SK-N-SH treated with all-trans-retinoic acid at 6 μM for 48 hours (cell line): Measurements from ENCODE around the gene ADGRB3.

ENCODE experiments used
- ATAC-seq: fragments of 200-7000 bp; cut with Tn5 transposase; 3 replicates; pipeline ENCODE4 v1.9.1; 2020; ENCODE audit warnings: mild to moderate bottlenecking, moderate library complexity
- ARNTL ChIP-seq: fragments of 450-650 bp; formaldehyde crosslinking; IDR thresholded peaks from 2 replicates; pipeline ENCODE4 v1.5.0; 2020; ENCODE audit warnings: low read depth, mild to moderate bottlenecking, moderate library complexity, borderline replicate concordance
- BACH2 ChIP-seq: fragments of 250-450 bp; sonication (Bioruptor Pico); IDR thresholded peaks from 2 replicates; pipeline ENCODE4 v1.9.0; 2021; ENCODE audit warnings: mild to moderate bottlenecking, borderline replicate concordance
- CREB5 ChIP-seq: fragments of 250-450 bp; sonication (Bioruptor Pico); IDR thresholded peaks from 2 replicates; pipeline ENCODE4 v1.5.1; 2020; ENCODE audit warnings: low read depth, mild to moderate bottlenecking, moderate library complexity
- CSDC2 ChIP-seq: fragments of 250-450 bp; sonication (Bioruptor Pico); IDR thresholded peaks from 2 replicates; pipeline ENCODE4 v1.5.0; 2020; ENCODE audit warnings: mild to moderate bottlenecking, moderate library complexity
- CSRNP3 ChIP-seq: fragments of 250-450 bp; sonication (Bioruptor Pico); IDR thresholded peaks from 2 replicates; pipeline ENCODE4 v1.5.1; 2021; ENCODE audit warnings: mild to moderate bottlenecking, moderate library complexity
- ESRRG ChIP-seq: fragments of 250-450 bp; sonication (Bioruptor Pico); IDR thresholded peaks from 2 replicates; pipeline ENCODE4 v1.6.1; 2021; ENCODE audit warnings: mild to moderate bottlenecking
- GLIS3 ChIP-seq: fragments of 250-450 bp; sonication (Bioruptor Pico); IDR thresholded peaks from 2 replicates; pipeline ENCODE4 v1.5.0; 2020; ENCODE audit warnings: mild to moderate bottlenecking, moderate library complexity
- ISL1 ChIP-seq: fragments of 250-450 bp; sonication (Bioruptor Pico); IDR thresholded peaks from 2 replicates; pipeline ENCODE4 v2.1.2; 2022; ENCODE audit warnings: mild to moderate bottlenecking, moderate library complexity
- OSR1 ChIP-seq: fragments of 250-450 bp; sonication (Bioruptor Pico); IDR thresholded peaks from 2 replicates; pipeline ENCODE4 v1.8.0; 2022; ENCODE audit warnings: moderate library complexity, mild to moderate bottlenecking, inconsistent platforms
- PATZ1 ChIP-seq: fragments of 250-450 bp; sonication (Bioruptor Pico); IDR thresholded peaks from 2 replicates; pipeline ENCODE4 v1.8.0; 2020; ENCODE audit warnings: mild to moderate bottlenecking, moderate library complexity, borderline replicate concordance
- PPARA ChIP-seq: fragments of 250-450 bp; sonication (Bioruptor Pico); IDR thresholded peaks from 2 replicates; pipeline ENCODE4 v1.5.0; 2020; ENCODE audit warnings: mild to moderate bottlenecking, borderline replicate concordance
- RARB ChIP-seq: fragments of 250-450 bp; sonication (Bioruptor Pico); IDR thresholded peaks from 2 replicates; pipeline ENCODE4 v1.8.0; 2021; ENCODE audit warnings: mild to moderate bottlenecking, moderate library complexity
- TCF4 ChIP-seq: fragments of 250-450 bp; sonication (Bioruptor Pico); IDR thresholded peaks from 2 replicates; pipeline ENCODE4 v1.8.0; 2021; ENCODE audit warnings: mild to moderate bottlenecking, moderate library complexity, borderline replicate concordance
- TOX ChIP-seq: fragments of 250-450 bp; sonication (Bioruptor Pico); IDR thresholded peaks from 2 replicates; pipeline ENCODE4 v1.8.0; 2021; ENCODE audit warnings: mild to moderate bottlenecking, moderate library complexity, borderline replicate concordance
- ZC3H10 ChIP-seq: fragments of 250-450 bp; sonication (Bioruptor Pico); IDR thresholded peaks from 2 replicates; pipeline ENCODE4 v1.5.1; 2021; ENCODE audit warnings: mild to moderate bottlenecking, moderate library complexity
- ZFP3 ChIP-seq: fragments of 250-450 bp; sonication (Bioruptor Pico); IDR thresholded peaks from 2 replicates; pipeline ENCODE4 v1.5.0; 2020; ENCODE audit warnings: mild to moderate bottlenecking, moderate library complexity
- ZFP30 ChIP-seq: fragments of 450-650 bp; formaldehyde crosslinking; IDR thresholded peaks from 2 replicates; pipeline ENCODE4 v1.5.0; 2022; ENCODE audit warnings: mild to moderate bottlenecking, moderate library complexity
- ZNF565 ChIP-seq: fragments of 450-650 bp; formaldehyde crosslinking; conservative IDR thresholded peaks from 2 replicates; pipeline ENCODE4 v1.5.0; 2020; ENCODE audit warnings: low read depth, mild to moderate bottlenecking, moderate library complexity
- TF ChIP-seq, protein P1 (sequence below): fragments of 250-450 bp; sonication (Bioruptor Pico); IDR thresholded peaks from 2 replicates; pipeline ENCODE4 v1.5.0; 2020; ENCODE audit warnings: mild to moderate bottlenecking, moderate library complexity
- TF ChIP-seq, protein P2 (sequence below): fragments of 250-450 bp; sonication (Bioruptor Pico); IDR thresholded peaks from 2 replicates; pipeline ENCODE4 v1.8.0; 2021; ENCODE audit warnings: low read depth, mild to moderate bottlenecking, moderate library complexity, borderline replicate concordance

The ADGRB3 gene

DNA sequence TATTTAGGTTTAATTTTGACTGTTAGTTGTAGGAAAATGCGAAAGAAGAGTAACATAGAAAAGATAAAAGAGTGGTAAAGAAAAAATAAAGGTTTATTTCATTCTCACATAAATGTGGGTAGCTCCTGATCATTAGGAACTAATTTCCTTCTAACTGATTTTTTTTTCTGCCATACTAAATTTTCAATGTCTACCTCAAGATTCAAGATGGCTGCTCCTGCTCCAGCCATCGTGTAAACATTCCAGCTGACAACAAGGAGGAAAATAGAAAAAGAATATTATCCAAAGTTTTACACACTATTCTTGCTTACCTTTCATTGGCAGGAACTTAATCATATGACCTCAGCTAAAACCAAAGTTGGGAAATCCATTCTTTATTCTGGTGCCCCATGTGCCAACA lies 673.5 kb downstream of the ADGRB3 start (continued):
- TF ChIP-seq, protein P1, sequence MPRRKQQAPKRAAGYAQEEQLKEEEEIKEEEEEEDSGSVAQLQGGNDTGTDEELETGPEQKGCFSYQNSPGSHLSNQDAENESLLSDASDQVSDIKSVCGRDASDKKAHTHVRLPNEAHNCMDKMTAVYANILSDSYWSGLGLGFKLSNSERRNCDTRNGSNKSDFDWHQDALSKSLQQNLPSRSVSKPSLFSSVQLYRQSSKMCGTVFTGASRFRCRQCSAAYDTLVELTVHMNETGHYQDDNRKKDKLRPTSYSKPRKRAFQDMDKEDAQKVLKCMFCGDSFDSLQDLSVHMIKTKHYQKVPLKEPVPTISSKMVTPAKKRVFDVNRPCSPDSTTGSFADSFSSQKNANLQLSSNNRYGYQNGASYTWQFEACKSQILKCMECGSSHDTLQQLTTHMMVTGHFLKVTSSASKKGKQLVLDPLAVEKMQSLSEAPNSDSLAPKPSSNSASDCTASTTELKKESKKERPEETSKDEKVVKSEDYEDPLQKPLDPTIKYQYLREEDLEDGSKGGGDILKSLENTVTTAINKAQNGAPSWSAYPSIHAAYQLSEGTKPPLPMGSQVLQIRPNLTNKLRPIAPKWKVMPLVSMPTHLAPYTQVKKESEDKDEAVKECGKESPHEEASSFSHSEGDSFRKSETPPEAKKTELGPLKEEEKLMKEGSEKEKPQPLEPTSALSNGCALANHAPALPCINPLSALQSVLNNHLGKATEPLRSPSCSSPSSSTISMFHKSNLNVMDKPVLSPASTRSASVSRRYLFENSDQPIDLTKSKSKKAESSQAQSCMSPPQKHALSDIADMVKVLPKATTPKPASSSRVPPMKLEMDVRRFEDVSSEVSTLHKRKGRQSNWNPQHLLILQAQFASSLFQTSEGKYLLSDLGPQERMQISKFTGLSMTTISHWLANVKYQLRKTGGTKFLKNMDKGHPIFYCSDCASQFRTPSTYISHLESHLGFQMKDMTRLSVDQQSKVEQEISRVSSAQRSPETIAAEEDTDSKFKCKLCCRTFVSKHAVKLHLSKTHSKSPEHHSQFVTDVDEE (CRISPR knock-in tag) = no peak
- TF ChIP-seq GLIS3 (CRISPR knock-in tag) = no peak

DNA sequence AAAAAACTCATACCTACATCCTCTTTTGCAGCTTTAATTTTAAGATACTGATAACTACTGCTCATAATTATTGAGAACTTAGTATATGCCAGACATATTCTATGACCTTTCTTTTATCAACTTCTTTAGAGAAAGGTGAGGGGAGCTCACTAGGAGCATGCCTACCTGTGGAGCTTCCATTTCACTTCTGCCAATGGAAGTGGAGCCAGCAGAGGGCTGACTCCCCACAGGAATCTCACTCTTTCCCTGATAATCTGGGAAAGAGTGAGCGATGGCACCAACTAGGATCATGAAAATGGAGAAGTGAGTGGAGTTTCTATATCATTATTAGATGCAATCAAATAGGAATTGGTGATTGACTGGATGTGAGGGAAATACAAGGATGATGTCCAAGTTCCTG lies 676.8 kb downstream of the ADGRB3 start:
- TF ChIP-seq CSDC2 (CRISPR knock-in tag) = no peak
- TF ChIP-seq ZNF565 (CRISPR knock-in tag) = no peak
- no peak for TF ChIP-seq GLIS3 (CRISPR knock-in tag)
- no peak for TF ChIP-seq CREB5
- TF ChIP-seq TCF4 (CRISPR knock-in tag) = no peak
- TF ChIP-seq ESRRG = no peak
- TF ChIP-seq RARB = no peak
- no peak for TF ChIP-seq BACH2 (CRISPR knock-in tag)
- no peak for TF ChIP-seq PATZ1 (CRISPR knock-in tag)
- TF ChIP-seq ZFP3 (CRISPR knock-in tag) = no peak
- no peak for TF ChIP-seq ARNTL (CRISPR knock-in tag)
- no peak for TF ChIP-seq TOX
- TF ChIP-seq, protein P1 (CRISPR knock-in tag) = no peak
- TF ChIP-seq ISL1 = no peak
- no peak for ATAC-seq

DNA sequence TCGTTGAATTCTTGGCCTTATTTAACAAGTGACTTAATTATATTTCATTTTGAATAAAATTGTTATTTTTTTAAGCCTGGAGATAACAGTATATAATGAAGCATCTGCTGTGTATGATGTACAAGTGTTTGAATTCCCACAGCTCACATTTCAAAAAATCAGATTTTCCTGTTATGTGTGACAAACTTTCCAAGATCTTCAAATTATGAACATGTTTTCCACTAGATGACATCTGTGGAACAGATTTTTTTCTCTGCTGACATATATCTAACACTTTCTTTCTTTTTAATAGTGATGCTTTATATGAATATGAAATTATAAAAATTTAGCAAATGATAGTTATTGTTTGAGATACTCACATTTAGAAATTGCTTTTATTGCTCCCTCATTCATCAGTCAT lies 678.9 kb downstream of the ADGRB3 start:
- no peak for TF ChIP-seq ARNTL (CRISPR knock-in tag)
- TF ChIP-seq ZFP3 (CRISPR knock-in tag) = no peak
- no peak for TF ChIP-seq OSR1 (CRISPR knock-in tag)
- no peak for TF ChIP-seq ISL1
- TF ChIP-seq TCF4 (CRISPR knock-in tag) = no peak
- no peak for TF ChIP-seq RARB
- no peak for TF ChIP-seq ZFP30 (CRISPR knock-in tag)
- ATAC-seq = no peak

DNA sequence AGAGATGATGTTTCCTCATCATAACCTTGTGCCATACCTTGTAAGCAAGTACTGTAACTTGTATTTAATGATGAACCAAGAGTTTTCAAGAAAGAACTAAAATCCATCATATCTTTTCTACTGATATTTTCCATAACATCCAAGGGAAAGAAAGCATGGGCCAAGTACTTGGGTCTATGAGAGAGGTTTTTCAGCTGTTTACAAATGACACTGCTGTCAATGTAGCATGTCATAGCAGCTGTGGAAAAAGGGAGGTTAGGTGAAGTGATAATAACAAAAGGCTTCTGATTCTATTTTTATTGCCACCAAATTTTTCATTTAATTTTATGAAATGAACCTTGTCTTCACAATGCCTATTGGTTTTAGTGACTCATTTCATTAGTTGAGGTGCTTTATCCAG lies 679.4 kb downstream of the ADGRB3 start:
- no peak for ATAC-seq
- TF ChIP-seq TOX (no peak), RARB (no peak), CSRNP3 (CRISPR knock-in tag) (no peak), PPARA (CRISPR knock-in tag) (no peak), ZFP3 (CRISPR knock-in tag) (no peak), ZC3H10 (no peak), ISL1 (no peak), ZNF565 (CRISPR knock-in tag) (no peak), OSR1 (CRISPR knock-in tag) (no peak), PATZ1 (CRISPR knock-in tag) (no peak)
- TF ChIP-seq, protein P2, sequence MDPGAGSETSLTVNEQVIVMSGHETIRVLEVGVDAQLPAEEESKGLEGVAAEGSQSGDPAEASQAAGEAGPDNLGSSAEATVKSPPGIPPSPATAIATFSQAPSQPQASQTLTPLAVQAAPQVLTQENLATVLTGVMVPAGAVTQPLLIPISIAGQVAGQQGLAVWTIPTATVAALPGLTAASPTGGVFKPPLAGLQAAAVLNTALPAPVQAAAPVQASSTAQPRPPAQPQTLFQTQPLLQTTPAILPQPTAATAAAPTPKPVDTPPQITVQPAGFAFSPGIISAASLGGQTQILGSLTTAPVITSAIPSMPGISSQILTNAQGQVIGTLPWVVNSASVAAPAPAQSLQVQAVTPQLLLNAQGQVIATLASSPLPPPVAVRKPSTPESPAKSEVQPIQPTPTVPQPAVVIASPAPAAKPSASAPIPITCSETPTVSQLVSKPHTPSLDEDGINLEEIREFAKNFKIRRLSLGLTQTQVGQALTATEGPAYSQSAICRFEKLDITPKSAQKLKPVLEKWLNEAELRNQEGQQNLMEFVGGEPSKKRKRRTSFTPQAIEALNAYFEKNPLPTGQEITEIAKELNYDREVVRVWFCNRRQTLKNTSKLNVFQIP (CRISPR knock-in tag) = no peak
